A549 (cell line): Measurements from ENCODE around the gene INF2. TPM values are rescaled to one million over a fixed set of nuclear protein-coding genes. Genes with fewer than 3 reads are reported as not detected.

Experiments used
- ATAC-seq, 2 experiments: fragments of 200-7000 bp in 1 of 2; fragments of >200 bp in 1 of 2; cut with Nextera tagmentation in 1 of 2; cut with Tn5 transposase in 1 of 2; 3 replicates each; pipeline versions ENCODE4 v1.8.0 to v1.9.1; 2018 to 2020; ENCODE audit warnings: mild to moderate bottlenecking in 1 of 2, moderate library complexity in 1 of 2
- CTCF ChIA-PET: fragments of 300-600 bp; sonication (Branson Sonifier 250); formaldehyde crosslinking; extraction: SDS; loops from one replicate; lab custom pipeline; 2021; ENCODE audit warnings: antibody characterized with exemption, inconsistent platforms; lab: Yijun Ruan, JAX
- POLR2A ChIA-PET: fragments of 350-600 bp; formaldehyde crosslinking; extraction: SDS; loops from one replicate; lab custom pipeline; 2021; ENCODE audit warnings: antibody characterized with exemption, inconsistent platforms; lab: Yijun Ruan, JAX
- DNase-seq, 2 experiments: peaks; one replicate each; pipeline versions ENCODE4 v3.0.0 to v3.0.0-alpha.2; 2011 to 2016; ENCODE audit warnings: low read depth in 1 of 2, low spot score in 1 of 2
- FAIRE-seq: peaks from 2 replicates; lab custom pipeline; 2011; peaks lifted over from hg19 to GRCh38; lab: Jason Lieb, UNC
- H3K27ac ChIP-seq, 2 experiments: fragments of >200 bp; sonication (Bioruptor Twin); formaldehyde crosslinking; 3 replicates each; pipeline ENCODE4 v1.5.1; 2016 to 2017
- H3K4me1 ChIP-seq: fragments of >200 bp; sonication (Bioruptor Twin); formaldehyde crosslinking; 3 replicates; pipeline ENCODE4 v1.6.1; 2016
- H3K4me2 ChIP-seq: fragments of >200 bp; sonication (Bioruptor Twin); formaldehyde crosslinking; 3 replicates; pipeline ENCODE4 v1.6.1; 2016
- H3K4me3 ChIP-seq: fragments of >200 bp; sonication (Bioruptor Twin); formaldehyde crosslinking; 3 replicates; pipeline ENCODE4 v1.5.1; 2016
- H3K9me3 ChIP-seq: fragments of >200 bp; sonication (Bioruptor Twin); formaldehyde crosslinking; 3 replicates; pipeline ENCODE4 v1.6.1; 2016
- CBX2 ChIP-seq: fragments of 200-600 bp; sonication (generic); IDR thresholded peaks from 2 replicates; pipeline ENCODE4 v1.6.1; 2016; ENCODE audit warnings: low read depth, mild to moderate bottlenecking, borderline replicate concordance
- CBX8 ChIP-seq: fragments of 200-600 bp; sonication (generic); IDR thresholded peaks from 2 replicates; pipeline ENCODE4 v1.6.1; 2016
- CHD2 ChIP-seq: fragments of 150-350 bp; IDR thresholded peaks from 2 replicates; pipeline ENCODE4 v1.6.1; 2014; ENCODE audit warnings: low read length; ENCODE audit not compliant: partially characterized antibody
- CHD4 ChIP-seq: fragments of 200-600 bp; sonication (generic); IDR thresholded peaks from 2 replicates; pipeline ENCODE4 v1.6.1; 2016; ENCODE audit warnings: antibody characterized with exemption, mild to moderate bottlenecking, borderline replicate concordance
- EHMT2 ChIP-seq: fragments of 200-600 bp; sonication (generic); IDR thresholded peaks from 2 replicates; pipeline ENCODE4 v1.6.1; 2016; ENCODE audit warnings: antibody characterized with exemption, low read depth, mild to moderate bottlenecking, moderate library complexity
- EP300 ChIP-seq, 2 experiments: fragments of >200 bp; sonication (Bioruptor Twin); formaldehyde crosslinking; IDR thresholded peaks; 2 replicates in 1 of 2; 3 replicates in 1 of 2; pipeline ENCODE4 v1.6.1; 2016 to 2017
- FOSB ChIP-seq: fragments of 250-450 bp; sonication (Bioruptor Pico); IDR thresholded peaks from 2 replicates; pipeline ENCODE4 v1.5.0; 2020; ENCODE audit warnings: mild to moderate bottlenecking, moderate library complexity
- GATA3 ChIP-seq: IDR thresholded peaks from 2 replicates; pipeline ENCODE4 v1.6.1; 2012; ENCODE audit warnings: borderline replicate concordance
- HDAC2 ChIP-seq: fragments of 200-600 bp; sonication (generic); IDR thresholded peaks from 2 replicates; pipeline ENCODE4 v1.6.1; 2016
- HOXB13 ChIP-seq: fragments of 250-450 bp; sonication (Bioruptor Pico); IDR thresholded peaks from 2 replicates; pipeline ENCODE4 v1.5.0; 2020; ENCODE audit warnings: low read depth, mild to moderate bottlenecking, moderate library complexity
- JUN ChIP-seq, 2 experiments: fragments of >200 bp; sonication (Bioruptor Twin); formaldehyde crosslinking; IDR thresholded peaks; 2 replicates in 1 of 2; 3 replicates in 1 of 2; pipeline ENCODE4 v1.6.1; 2016 to 2017
- JUNB ChIP-seq: fragments of >200 bp; sonication (Bioruptor Twin); formaldehyde crosslinking; IDR thresholded peaks from 2 replicates; pipeline ENCODE4 v1.6.1; 2016
- MAFK ChIP-seq: fragments of 450-650 bp; IDR thresholded peaks from 2 replicates; pipeline ENCODE4 v1.6.1; 2014; ENCODE audit not compliant: partially characterized antibody
- MYC ChIP-seq: IDR thresholded peaks from 2 replicates; pipeline ENCODE4 v1.6.1; 2012; ENCODE audit warnings: mild to moderate bottlenecking, inconsistent platforms, low read length, improper control_type of control experiment, borderline replicate concordance
- NPAS2 ChIP-seq: fragments of 250-450 bp; sonication (Bioruptor Pico); IDR thresholded peaks from 2 replicates; pipeline ENCODE4 v1.8.0; 2022; ENCODE audit warnings: mild to moderate bottlenecking, moderate library complexity, borderline replicate concordance
- NR3C1 ChIP-seq: fragments of >200 bp; sonication (Bioruptor Twin); formaldehyde crosslinking; IDR thresholded peaks from 3 replicates; pipeline ENCODE4 v1.6.1; 2017
- POLR2A ChIP-seq: IDR thresholded peaks from 2 replicates; pipeline ENCODE4 v1.6.1; 2012; ENCODE audit warnings: mild to moderate bottlenecking, low read length
- POLR2AphosphoS2 ChIP-seq: conservative IDR thresholded peaks from 2 replicates; pipeline ENCODE4 v1.6.1; 2012; ENCODE audit warnings: low read length, improper control_type of control experiment, inconsistent platforms
- RARB ChIP-seq: fragments of 250-450 bp; sonication (Bioruptor Pico); IDR thresholded peaks from 2 replicates; pipeline ENCODE4 v1.8.0; 2021; ENCODE audit warnings: mild to moderate bottlenecking, moderate library complexity
- TFCP2L1 ChIP-seq: fragments of 250-450 bp; sonication (Bioruptor Pico); IDR thresholded peaks from 2 replicates; pipeline ENCODE4 v1.5.0; 2021; ENCODE audit warnings: mild to moderate bottlenecking
- ZNF302 ChIP-seq: fragments of 250-450 bp; sonication (Bioruptor Pico); IDR thresholded peaks from 2 replicates; pipeline ENCODE4 v1.9.0; 2021; ENCODE audit warnings: inconsistent platforms, mild to moderate bottlenecking, moderate library complexity
- WGBS: methylation state at CpG from one replicate; pipeline ENCODE4 v1.1.6; 2017; ENCODE audit errors: missing lambda C conversion rate; 5-methylcytosine and 5-hydroxymethylcytosine counted together
- polyA plus RNA-seq, 4 experiments: library from polyadenylated mRNA; depleted of rRNA in 3 of 4; stranded (reverse); fragments of >200 nt; fragmentation: RNase III in 1 of 4; extraction: RNeasy Plus Mini Kit Qiagen cat#74134 plus additional on column Dnase treatment in 1 of 4; gene quantifications; 2 replicates in 3 of 4; 3 replicates in 1 of 4; pipeline ENCODE4 v1.2.3, GENCODE V29; 2011 to 2017
- TF ChIP-seq, protein P1 (sequence below): fragments of 200-600 bp; sonication (generic); IDR thresholded peaks from 2 replicates; pipeline ENCODE4 v1.6.1; 2016; ENCODE audit warnings: antibody characterized with exemption, mild to moderate bottlenecking, moderate library complexity

The INF2 gene
- polyA plus RNA-seq, 2 of the 4 experiments (the other 2 are of a cell fraction) = 24.7 to 71.2 TPM

DNA sequence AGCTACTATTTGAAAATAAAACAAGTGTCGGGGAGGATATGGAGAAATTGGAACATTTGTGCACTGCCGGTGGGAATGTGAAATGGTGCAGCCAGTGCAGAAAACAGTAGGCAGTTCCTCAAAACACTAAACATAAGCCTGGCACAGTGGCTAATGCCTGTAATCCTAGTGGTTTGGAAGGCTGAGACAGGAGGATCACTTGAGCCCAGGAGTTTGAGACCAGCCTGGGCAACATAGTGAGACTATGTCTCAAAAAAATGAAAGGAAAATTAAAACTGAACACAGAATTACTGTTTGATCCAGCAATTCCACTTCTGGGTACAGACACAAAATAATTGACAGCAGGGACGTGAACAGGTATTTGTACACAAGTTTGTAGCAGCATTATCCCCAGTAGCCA lies 76.1 kb downstream of the INF2 start:
- 84% methylated on average over 3 of the region's 3 CpGs for WGBS
- no peak overlapping the region for H3K4me2 ChIP-seq
- CTCF ChIA-PET = interaction anchor here (1.0 to 9.3 kb wide), 3 partner anchors 35 to 247 kb away, joined by 3 to 88 read pairs (median 4); partner anchors contain the start of gene ZBTB42
- ATAC-seq = no peak
- POLR2A ChIA-PET = no interaction called here
- no peak for FAIRE-seq
- H3K4me3 ChIP-seq = no peak overlapping the region
- no peak for DNase-seq
- H3K9me3 ChIP-seq = no peaks in the 10 kb centered on the region
- H3K4me1 ChIP-seq = peaks cover 14% of the 10 kb centered on the region
- no peak overlapping the region for H3K27ac ChIP-seq
- TF ChIP-seq CHD4 (no peak), EP300 (IDR thresholded peaks at IDR 0.05) (no peak)
- TF ChIP-seq, all 56 proteins: peak for 0

- WGBS = 90% methylated on average over 4 of the region's 4 CpGs
- no peak overlapping the region for H3K4me3 ChIP-seq
- no peak overlapping the region for H3K27ac ChIP-seq
- no peak for DNase-seq
- no peak for ATAC-seq
- no peak overlapping the region for H3K4me2 ChIP-seq
- CTCF ChIA-PET = interaction anchor here (0.6 to 9.3 kb wide), 7 partner anchors 13 to 246 kb away, joined by 3 to 88 read pairs (median 4); partner anchors contain the start of genes ADSS1 and ZBTB42
- H3K4me1 ChIP-seq = peaks cover 14% of the 10 kb centered on the region
- no peak for FAIRE-seq
- TF ChIP-seq ZNF302 (CRISPR knock-in tag) (no peak), EHMT2 (no peak)
- TF ChIP-seq, all 56 proteins: peak for 0
- POLR2A ChIA-PET = no interaction called here
- no peaks in the 10 kb centered on the region; the same call in 2 of the 3 replicates for H3K9me3 ChIP-seq
Observed at GRCh38 chr14:104766256-104766862, 76.9 kb downstream of the INF2 start.

- Histone ChIP-seq H3K9me3 (peaks cover 2% of the 10 kb centered on the region; the same call in 1 of the 3 replicates), H3K4me3 (no peak overlapping the region), H3K4me1 (peaks cover 14% of the 10 kb centered on the region), H3K27ac (no peak overlapping the region), H3K4me2 (no peak overlapping the region)
- 89% methylated on average over 15 of the region's 15 CpGs for WGBS
- ATAC-seq (no peak), FAIRE-seq (no peak), DNase-seq (no peak)
- TF ChIP-seq CBX8 (no peak), CBX2 (no peak), JUNB (no peak), MAFK (peak; percentile 86), FOSB (CRISPR knock-in tag) (no peak), CHD2 (no peak)
- TF ChIP-seq, protein P1, sequence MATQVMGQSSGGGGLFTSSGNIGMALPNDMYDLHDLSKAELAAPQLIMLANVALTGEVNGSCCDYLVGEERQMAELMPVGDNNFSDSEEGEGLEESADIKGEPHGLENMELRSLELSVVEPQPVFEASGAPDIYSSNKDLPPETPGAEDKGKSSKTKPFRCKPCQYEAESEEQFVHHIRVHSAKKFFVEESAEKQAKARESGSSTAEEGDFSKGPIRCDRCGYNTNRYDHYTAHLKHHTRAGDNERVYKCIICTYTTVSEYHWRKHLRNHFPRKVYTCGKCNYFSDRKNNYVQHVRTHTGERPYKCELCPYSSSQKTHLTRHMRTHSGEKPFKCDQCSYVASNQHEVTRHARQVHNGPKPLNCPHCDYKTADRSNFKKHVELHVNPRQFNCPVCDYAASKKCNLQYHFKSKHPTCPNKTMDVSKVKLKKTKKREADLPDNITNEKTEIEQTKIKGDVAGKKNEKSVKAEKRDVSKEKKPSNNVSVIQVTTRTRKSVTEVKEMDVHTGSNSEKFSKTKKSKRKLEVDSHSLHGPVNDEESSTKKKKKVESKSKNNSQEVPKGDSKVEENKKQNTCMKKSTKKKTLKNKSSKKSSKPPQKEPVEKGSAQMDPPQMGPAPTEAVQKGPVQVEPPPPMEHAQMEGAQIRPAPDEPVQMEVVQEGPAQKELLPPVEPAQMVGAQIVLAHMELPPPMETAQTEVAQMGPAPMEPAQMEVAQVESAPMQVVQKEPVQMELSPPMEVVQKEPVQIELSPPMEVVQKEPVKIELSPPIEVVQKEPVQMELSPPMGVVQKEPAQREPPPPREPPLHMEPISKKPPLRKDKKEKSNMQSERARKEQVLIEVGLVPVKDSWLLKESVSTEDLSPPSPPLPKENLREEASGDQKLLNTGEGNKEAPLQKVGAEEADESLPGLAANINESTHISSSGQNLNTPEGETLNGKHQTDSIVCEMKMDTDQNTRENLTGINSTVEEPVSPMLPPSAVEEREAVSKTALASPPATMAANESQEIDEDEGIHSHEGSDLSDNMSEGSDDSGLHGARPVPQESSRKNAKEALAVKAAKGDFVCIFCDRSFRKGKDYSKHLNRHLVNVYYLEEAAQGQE = no peak
- CTCF ChIA-PET = interaction anchor here (0.9 to 9.3 kb wide), 7 partner anchors 8 to 59 kb away, joined by 3 to 88 read pairs (median 6); partner anchors contain the start of gene ADSS1
- POLR2A ChIA-PET = no interaction called here
Observed at GRCh38 chr14:104766863-104767633, 77.6 kb downstream of the INF2 start.

GRCh38 chr14:104767634-104767918 lies 78.2 kb downstream of the INF2 start:
- no peak for TF ChIP-seq CHD2
- no peak for TF ChIP-seq POLR2AphosphoS2
- no peak for TF ChIP-seq JUN (IDR thresholded peaks at IDR 0.05)
- no peak for TF ChIP-seq HOXB13 (CRISPR knock-in tag)
- no peak for TF ChIP-seq GATA3
- no peak for TF ChIP-seq CBX2
- no peak for TF ChIP-seq POLR2A
- no peak for TF ChIP-seq TFCP2L1
- no peak for TF ChIP-seq RARB (CRISPR knock-in tag)
- TF ChIP-seq EHMT2 = no peak
- TF ChIP-seq HDAC2 = no peak
- no peak for TF ChIP-seq NPAS2
- TF ChIP-seq MYC = no peak
- no peak for TF ChIP-seq NR3C1
- FAIRE-seq = no peak
- WGBS = 65% methylated on average over 5 of the region's 5 CpGs

More at GRCh38 chr14:104767634-104767918, 78.2 kb downstream of the INF2 start:
- ATAC-seq (no peak), DNase-seq (no peak)
- Histone ChIP-seq H3K27ac (no peak overlapping the region), H3K4me3 (no peak overlapping the region), H3K4me2 (no peak overlapping the region), H3K9me3 (peaks cover 2% of the 10 kb centered on the region; the same call in 1 of the 3 replicates), H3K4me1 (peaks cover 14% of the 10 kb centered on the region)
- ChIA-PET POLR2A (no interaction called here), CTCF (interaction anchor here (0.5 to 9.3 kb wide), 23 partner anchors 9 to 1905 kb away, joined by 3 to 88 read pairs (median 6); partner anchors contain the start of genes ADSS1 and SIVA1)
